A172 (cell line): ENCODE data around the gene FOXRED1. TPM values are rescaled to one million over a fixed set of nuclear protein-coding genes. Genes with fewer than 3 reads are reported as not detected.
"Not testable (repeated sequence)": the region's sequence is repeated elsewhere in the genome, so short reads cannot be mapped to it uniquely, and the experiment has no call there.

Experiments used
- DNase-seq: peaks from one replicate; pipeline ENCODE4 v3.0.0-alpha.2; 2015; ENCODE audit warnings: low spot score
- total RNA-seq: library from RNA; depleted of rRNA; stranded (reverse); fragments of >200 nt; shearing (Covaris generic); gene quantifications from 2 replicates; pipeline ENCODE4 v1.2.3, GENCODE V29; 2014

Gene FOXRED1
- total RNA-seq, 1 experiment from 2014 or later: 22.6 TPM

GRCh38 chr11:126277322-126277721 is 8.4 kb downstream of the FOXRED1 start:
- DNase-seq: no peak

- no peak for DNase-seq
Measured at GRCh38 chr11:126277780-126278179, 8.8 kb downstream of the FOXRED1 start.

GRCh38 chr11:126279191-126279590 is 10.2 kb downstream of the FOXRED1 start:
- DNase-seq: no peak

- DNase-seq: no peak
Measured at GRCh38 chr11:126280595-126280994, 11.6 kb downstream of the FOXRED1 start.

- no peak for DNase-seq
Measured at GRCh38 chr11:126281245-126281644, 12.3 kb downstream of the FOXRED1 start.

- DNase-seq: no peak
Measured at GRCh38 chr11:126281666-126282175, 12.8 kb downstream of the FOXRED1 start.

- DNase-seq: no peak
Measured at GRCh38 chr11:126282361-126282735, 13.4 kb downstream of the FOXRED1 start.

GRCh38 chr11:126282736-126283591 is 14.0 kb downstream of the FOXRED1 start, which contains the start of gene TIRAP:
TSS of gene TIRAP (plus strand) at chr11:126283093. CDS start at chr11:126290895, 7,802 bp downstream.
- DNase-seq: peak; percentile 15

GRCh38 chr11:126284829-126285228 is 15.9 kb downstream of the FOXRED1 start:
- DNase-seq: peak; percentile 88

GRCh38 chr11:126288237-126288636 is 19.3 kb downstream of the FOXRED1 start:
- DNase-seq: no peak

GRCh38 chr11:126290887-126291286 is 21.9 kb downstream of the FOXRED1 start:
- no peak for DNase-seq

- DNase-seq: no peak
Measured at GRCh38 chr11:126293726-126294125, 24.8 kb downstream of the FOXRED1 start.

GRCh38 chr11:126297004-126297403 is 28.1 kb downstream of the FOXRED1 start:
- no peak for DNase-seq

GRCh38 chr11:126303623-126304456 is 34.9 kb downstream of the FOXRED1 start, which contains the start of gene DCPS:
TSS of gene DCPS (plus strand) at chr11:126304060. CDS start at chr11:126304081, 21 bp downstream.
- peak; percentile 65 for DNase-seq

GRCh38 chr11:126304457-126305075 is 35.6 kb downstream of the FOXRED1 start:
- no peak for DNase-seq

GRCh38 chr11:126305699-126306098 is 36.7 kb downstream of the FOXRED1 start:
- DNase-seq: no peak

GRCh38 chr11:126307706-126308105 is 38.8 kb downstream of the FOXRED1 start:
- no peak for DNase-seq

GRCh38 chr11:126308271-126308671 is 39.3 kb downstream of the FOXRED1 start:
- DNase-seq: no peak

- DNase-seq: not testable (repeated sequence)
Measured at GRCh38 chr11:126308771-126309170, 39.8 kb downstream of the FOXRED1 start.

GRCh38 chr11:126310200-126310991 is 41.4 kb downstream of the FOXRED1 start:
- DNase-seq: peak; percentile 49

- no peak for DNase-seq
Measured at GRCh38 chr11:126310992-126311310, 42.0 kb downstream of the FOXRED1 start.
